NCI-H1436 (cell line): Measurements from ENCODE around the gene ACTR10.

Experiments used
- DNase-seq: peaks from one replicate; lab custom pipeline; 2025; lab: John Stamatoyannopoulos, UW

The ACTR10 gene

DNA sequence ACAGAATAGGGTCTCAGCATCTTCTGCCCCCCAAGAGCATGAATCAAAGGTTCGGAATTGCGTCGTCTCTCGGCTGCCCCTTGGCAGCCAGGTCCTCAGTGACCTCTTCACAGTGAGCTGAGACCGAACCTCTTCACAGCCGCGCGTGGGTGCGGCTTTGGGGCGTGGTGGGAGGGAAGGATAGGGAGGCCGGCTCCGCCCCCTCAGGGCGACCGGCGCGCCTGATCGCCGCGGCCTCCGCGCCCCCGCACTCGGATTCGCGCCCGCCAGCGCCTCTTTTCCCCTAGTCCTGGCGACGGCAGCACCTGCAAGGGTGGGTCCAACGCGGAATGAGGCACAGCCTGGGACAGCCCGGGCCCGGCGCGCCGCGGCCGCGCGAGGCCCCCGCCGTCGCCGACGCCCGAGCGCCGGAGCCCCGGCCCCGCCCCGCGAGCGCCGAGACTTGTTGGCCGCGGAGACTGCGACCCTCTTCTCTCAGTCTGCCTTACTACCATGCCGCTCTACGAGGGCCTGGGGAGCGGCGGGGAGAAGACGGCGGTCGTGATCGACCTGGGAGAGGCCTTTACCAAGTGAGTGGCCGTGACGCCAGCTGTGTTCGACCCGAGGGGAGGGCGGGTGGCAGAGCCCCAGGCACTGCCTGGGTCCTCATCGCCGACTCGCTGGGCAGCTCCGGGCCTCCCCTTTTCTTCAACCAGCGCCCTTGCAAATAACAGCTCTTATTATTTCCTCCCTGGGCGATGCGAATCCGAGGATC is at the start of gene ACTR10:
Gene ACTR10, plus strand, starts transcription at position 424 of the 754 bp plus-strand sequence. Its CDS starts 69 bp downstream, at position 493.
- peak; percentile 86 for DNase-seq

GRCh38 chr14:58150243-58150805 is 49.6 kb upstream of the ACTR10 start:
- no peak for DNase-seq

GRCh38 chr14:58151133-58152013 is 48.6 kb upstream of the ACTR10 start:
- DNase-seq = peak; percentile 13

- DNase-seq = peak; percentile 86
Measured at GRCh38 chr14:58152014-58152857, 47.7 kb upstream of the ACTR10 start, which contains the start of gene ARMH4. ARMH4 (minus strand) TSS chr14:58152213; CDS start chr14:58139358, 12,855 bp downstream.

GRCh38 chr14:58160561-58160960 is 39.4 kb upstream of the ACTR10 start:
- DNase-seq = no peak

DNA sequence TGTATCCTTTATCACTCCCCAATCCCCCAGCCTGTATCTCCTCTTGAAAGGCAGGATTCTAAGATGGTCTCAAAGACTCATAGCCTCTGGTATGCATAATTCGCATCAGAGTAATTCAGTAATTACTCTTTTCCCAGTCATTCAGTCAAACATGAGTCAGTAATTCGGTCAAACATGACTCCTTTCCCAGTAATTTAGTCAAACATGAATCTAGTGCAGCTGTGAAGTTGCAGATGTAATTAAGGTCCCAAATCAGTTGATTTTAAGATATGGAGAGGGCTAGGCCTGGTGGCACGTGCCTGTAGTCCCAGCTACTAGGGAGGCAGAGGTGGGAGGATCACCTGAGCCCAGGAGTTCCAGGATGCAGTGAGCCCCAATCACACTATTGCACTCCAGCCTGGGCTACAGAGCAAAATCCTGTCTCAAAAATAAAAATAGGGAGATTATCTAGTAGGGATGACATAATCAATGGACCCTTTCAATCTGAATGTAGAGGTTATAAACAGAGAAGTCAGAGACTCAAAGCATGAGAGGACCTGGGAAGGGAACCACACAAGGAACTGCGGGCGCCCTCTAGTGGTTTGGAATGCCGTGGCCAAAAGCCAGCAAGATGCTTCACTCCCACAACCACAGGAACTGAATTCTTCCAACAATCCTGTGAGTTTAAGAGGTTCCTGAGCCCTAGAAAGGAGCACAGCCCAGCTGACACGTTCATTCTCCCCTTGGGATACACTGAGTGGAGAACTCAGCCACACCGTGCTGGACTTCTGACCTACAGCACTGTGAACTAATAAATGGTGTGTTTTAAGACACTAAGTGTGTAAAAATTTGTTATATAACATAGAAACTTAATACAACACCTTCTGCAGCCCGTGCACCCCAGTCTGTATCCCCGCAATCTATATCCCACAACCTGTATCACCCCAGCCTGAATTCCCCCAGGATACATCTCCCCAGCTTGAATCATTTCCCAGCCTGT is 33.7 kb upstream of the ACTR10 start:
- DNase-seq = peak; percentile 74

GRCh38 chr14:58167057-58167456 is 32.9 kb upstream of the ACTR10 start:
- DNase-seq = no peak

DNA sequence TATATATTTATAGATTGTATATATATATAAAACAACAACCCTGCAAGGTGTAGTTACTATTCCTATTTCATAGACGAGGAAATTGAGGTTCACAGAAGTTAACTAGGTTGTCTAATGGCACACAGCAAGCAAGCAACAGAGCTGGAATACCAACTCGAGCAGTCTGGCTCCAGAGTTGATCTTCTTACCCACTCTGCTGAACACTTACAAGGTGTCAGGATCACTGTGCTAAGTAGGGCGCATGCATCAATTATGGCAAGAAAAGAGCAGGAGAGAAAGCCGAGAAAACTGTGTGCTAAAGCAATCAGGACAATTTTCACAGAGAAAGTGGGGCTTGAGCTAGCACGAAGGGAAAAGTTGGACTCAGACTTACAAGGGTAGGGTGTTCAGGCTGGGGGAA is 32.1 kb upstream of the ACTR10 start:
- DNase-seq = no peak

DNA sequence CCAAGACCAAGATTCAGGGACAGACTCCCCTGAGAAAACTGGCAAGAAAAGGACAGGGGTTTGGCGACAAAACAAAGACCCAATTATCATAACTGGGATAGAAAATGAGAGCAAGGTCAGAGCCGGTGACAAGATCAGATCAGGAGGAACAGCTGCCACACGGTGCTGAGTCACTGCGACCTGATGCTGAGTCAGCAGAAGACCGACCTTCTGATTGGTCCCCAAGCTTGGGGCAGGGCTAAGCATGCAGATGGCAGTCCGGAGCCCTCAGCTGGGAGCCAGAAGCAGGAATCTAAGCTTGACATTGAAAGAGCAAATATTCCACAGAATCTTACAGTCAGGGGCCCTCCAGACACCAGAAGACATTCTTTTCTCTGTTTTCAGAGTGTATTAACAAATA is 28.9 kb upstream of the ACTR10 start:
- peak; percentile 87 for DNase-seq

- DNase-seq = peak; percentile 10
Measured at GRCh38 chr14:58177125-58177524, 22.8 kb upstream of the ACTR10 start.

DNA sequence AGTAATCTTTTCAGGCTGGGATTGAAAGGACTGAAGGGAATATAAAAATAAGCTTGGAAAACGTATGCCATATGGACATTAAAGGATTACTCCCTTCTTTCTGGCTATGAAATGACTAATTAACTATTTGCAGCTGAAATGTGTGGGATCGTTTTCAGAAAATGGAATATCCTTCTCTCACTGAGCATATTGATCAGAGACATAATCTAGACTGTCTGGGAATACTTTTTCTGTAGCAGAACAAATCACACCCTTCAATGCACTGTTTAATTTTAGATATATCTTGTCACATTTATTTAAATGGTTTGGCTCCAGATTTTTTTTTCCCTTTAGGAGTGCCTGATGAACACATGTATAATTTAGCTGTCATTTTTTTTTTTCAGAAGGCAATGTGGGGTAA is 10.8 kb upstream of the ACTR10 start:
- DNase-seq = no peak

DNA sequence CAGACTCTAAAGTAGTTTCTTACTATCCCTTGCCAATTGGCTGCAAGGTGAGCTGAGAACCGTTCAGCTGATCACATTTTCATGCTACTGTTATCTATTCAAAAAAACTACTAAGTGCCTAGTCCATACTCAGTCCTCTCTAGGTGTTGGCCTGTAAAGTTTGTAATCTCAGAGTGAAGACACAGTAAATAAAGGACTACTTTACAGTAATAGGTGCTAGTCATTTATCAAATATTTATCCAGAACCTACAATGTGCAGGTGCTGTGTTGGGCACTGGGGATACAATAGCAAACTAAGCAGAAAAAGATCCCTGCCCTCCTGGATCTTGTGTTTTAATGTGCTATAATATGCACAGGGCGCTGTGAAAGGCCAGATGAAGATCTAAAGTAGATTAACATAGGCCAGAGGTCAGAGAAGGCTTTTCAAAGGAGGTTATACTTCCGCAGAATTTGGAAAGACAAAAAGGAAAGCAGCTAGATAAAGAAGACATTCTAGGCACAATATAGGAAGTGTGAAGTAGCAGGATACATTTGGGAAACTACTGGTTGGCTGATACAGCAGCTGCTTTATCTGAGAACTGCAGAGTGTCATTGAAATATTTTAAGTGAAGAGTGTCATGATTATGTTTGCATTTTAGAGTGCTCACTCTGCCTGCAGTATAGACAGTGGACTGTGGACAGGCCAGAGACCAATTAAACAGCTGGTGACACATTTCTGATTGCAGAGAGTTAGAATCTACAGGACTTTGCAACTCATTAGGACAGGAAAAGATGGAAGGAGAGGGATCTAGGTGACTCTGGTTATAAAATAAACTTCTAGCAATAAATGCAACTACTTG is 8.0 kb upstream of the ACTR10 start:
- DNase-seq = no peak

GRCh38 chr14:58193542-58193941 is 6.4 kb upstream of the ACTR10 start:
- no peak for DNase-seq

GRCh38 chr14:58196198-58196597 is 3.8 kb upstream of the ACTR10 start:
- DNase-seq = no peak

- DNase-seq = no peak
Measured at GRCh38 chr14:58198086-58198485, 1.9 kb upstream of the ACTR10 start.

DNA sequence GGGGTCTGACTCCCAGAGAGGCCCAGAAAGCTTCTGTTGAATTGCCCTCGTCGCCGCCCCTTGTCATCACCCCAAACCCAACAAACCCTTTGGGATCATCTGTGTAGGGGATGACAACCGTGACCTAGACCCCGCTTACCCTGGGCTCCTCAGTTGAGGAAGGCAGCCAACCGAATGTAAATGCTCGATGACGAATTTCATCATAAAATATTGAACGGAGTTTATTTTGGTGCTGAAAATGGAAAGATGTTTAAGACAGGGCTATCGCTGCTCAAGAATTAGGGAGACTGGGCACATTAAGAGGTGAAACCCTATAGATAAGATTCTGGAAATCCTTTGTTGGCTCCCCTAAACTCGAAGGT is 512 bp downstream of the ACTR10 start:
- DNase-seq = no peak

DNA sequence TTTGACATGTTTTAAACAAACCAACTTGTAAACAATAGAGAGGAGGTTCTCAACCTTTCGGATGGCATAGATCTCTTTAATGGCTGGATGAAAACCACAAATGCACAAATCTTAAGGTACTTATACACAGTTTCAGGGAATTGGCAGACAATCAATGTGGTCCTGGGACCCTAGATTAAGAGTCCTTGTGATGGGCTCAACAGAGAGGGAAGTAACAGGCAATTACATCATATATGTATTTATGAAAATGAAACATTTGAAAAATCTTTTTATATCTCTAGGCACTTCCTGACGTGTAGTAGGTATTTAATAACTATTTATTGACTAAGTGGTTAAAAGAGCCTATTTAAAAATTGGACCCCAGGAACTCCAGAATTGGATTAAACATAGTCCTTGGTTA is 897 bp downstream of the ACTR10 start:
- no peak for DNase-seq

GRCh38 chr14:58213176-58213575 is 13.2 kb downstream of the ACTR10 start:
- no peak for DNase-seq

- no peak for DNase-seq
Measured at GRCh38 chr14:58215191-58215914, 15.4 kb downstream of the ACTR10 start.
